GM21447 (cell line): ENCODE measurements around the gene HPX.

Experiments
- ATAC-seq: cut with Tn5 transposase; IDR thresholded peaks from one replicate; pipeline ENCODE4 v1.9.1; 2021; ENCODE audit not compliant: unreplicated experiment

Gene HPX

GRCh38 chr11:6440906-6441358 is at the start of gene HPX:
Gene HPX, minus strand, starts transcription at chr11:6440987. Its CDS starts 24 bp downstream, at chr11:6440963.
- no peak for ATAC-seq

GRCh38 chr11:6489306-6489705 is 48.5 kb upstream of the HPX start:
- no peak for ATAC-seq

GRCh38 chr11:6488821-6489220 is 48.0 kb upstream of the HPX start:
- no peak for ATAC-seq

- no peak for ATAC-seq
Observed at GRCh38 chr11:6488342-6488741, 47.6 kb upstream of the HPX start.

- ATAC-seq: no peak
Observed at GRCh38 chr11:6486938-6487337, 46.2 kb upstream of the HPX start.

GRCh38 chr11:6486256-6486655 is 45.5 kb upstream of the HPX start:
- ATAC-seq: no peak

- ATAC-seq: no peak
Observed at GRCh38 chr11:6485661-6486060, 44.9 kb upstream of the HPX start.

GRCh38 chr11:6483015-6483414 is 42.2 kb upstream of the HPX start:
- no peak for ATAC-seq

- ATAC-seq: no peak
Observed at GRCh38 chr11:6482441-6482840, 41.7 kb upstream of the HPX start.

- no peak for ATAC-seq
Observed at GRCh38 chr11:6481924-6482275, 41.1 kb upstream of the HPX start.

- peak; percentile 98 for ATAC-seq
Observed at GRCh38 chr11:6481012-6481923, 40.5 kb upstream of the HPX start, which contains the start of the genes ARFIP2 and TIMM10B. Gene ARFIP2, minus strand, starts transcription at chr11:6481331. Its CDS starts 910 bp downstream, at chr11:6480421. Gene TIMM10B, plus strand, starts transcription at chr11:6481501. Its CDS starts 16 bp downstream, at chr11:6481517.

GRCh38 chr11:6480299-6480914 is 39.6 kb upstream of the HPX start:
- no peak for ATAC-seq

- ATAC-seq: no peak
Observed at GRCh38 chr11:6476571-6476970, 35.8 kb upstream of the HPX start.

GRCh38 chr11:6475936-6476335 is 35.1 kb upstream of the HPX start:
- ATAC-seq: no peak

- no peak for ATAC-seq
Observed at GRCh38 chr11:6474806-6475500, 34.2 kb upstream of the HPX start.

- ATAC-seq: no peak
Observed at GRCh38 chr11:6474413-6474792, 33.6 kb upstream of the HPX start.

- ATAC-seq: peak; percentile 49
Observed at GRCh38 chr11:6473451-6474412, 32.9 kb upstream of the HPX start, which contains the start of gene TRIM3. Gene TRIM3, minus strand, starts transcription at chr11:6473941. Its CDS starts 8,246 bp downstream, at chr11:6465695.

- ATAC-seq: no peak
Observed at GRCh38 chr11:6472934-6473333, 32.1 kb upstream of the HPX start.

- no peak for ATAC-seq
Observed at GRCh38 chr11:6469599-6469998, 28.8 kb upstream of the HPX start.
